CD4-positive, alpha-beta T cell treated with Interleukin-15 for 4 hours (primary cell): ENCODE results near the gene GLIS1.

Source experiments
- DNase-seq: peaks from one replicate; pipeline ENCODE4 v3.0.0-alpha.2; 2020; ENCODE audit warnings: low spot score

Gene GLIS1

GRCh38 chr1:53693773-53694717 is 44.9 kb downstream of the GLIS1 start:
- no peak for DNase-seq

GRCh38 chr1:53693339-53693738 is 45.6 kb downstream of the GLIS1 start:
- no peak for DNase-seq

- no peak for DNase-seq
Measured at GRCh38 chr1:53691326-53691725, 47.6 kb downstream of the GLIS1 start.

- DNase-seq = no peak
Measured at GRCh38 chr1:53690411-53690810, 48.6 kb downstream of the GLIS1 start.

GRCh38 chr1:53689736-53690326 is 49.1 kb downstream of the GLIS1 start:
- no peak for DNase-seq

- no peak for DNase-seq
Measured at GRCh38 chr1:53689223-53689622, 49.7 kb downstream of the GLIS1 start.

GRCh38 chr1:53688381-53689102 is 50.4 kb downstream of the GLIS1 start:
- DNase-seq = no peak

- no peak for DNase-seq
Measured at GRCh38 chr1:53687901-53688300, 51.1 kb downstream of the GLIS1 start.

GRCh38 chr1:53687426-53687825 is 51.5 kb downstream of the GLIS1 start:
- DNase-seq = no peak

GRCh38 chr1:53686965-53687267 is 52.0 kb downstream of the GLIS1 start:
- DNase-seq = no peak

- no peak for DNase-seq
Measured at GRCh38 chr1:53686091-53686964, 52.6 kb downstream of the GLIS1 start.

- DNase-seq = no peak
Measured at GRCh38 chr1:53685272-53686051, 53.5 kb downstream of the GLIS1 start.

- DNase-seq = no peak
Measured at GRCh38 chr1:53684741-53685140, 54.2 kb downstream of the GLIS1 start.

GRCh38 chr1:53683986-53684740 is 54.8 kb downstream of the GLIS1 start:
- no peak for DNase-seq

- no peak for DNase-seq
Measured at GRCh38 chr1:53682881-53683280, 56.1 kb downstream of the GLIS1 start.

- DNase-seq = peak; percentile 26
Measured at GRCh38 chr1:53681977-53682685, 56.8 kb downstream of the GLIS1 start.

GRCh38 chr1:53681351-53681976 is 57.5 kb downstream of the GLIS1 start:
- DNase-seq = no peak

GRCh38 chr1:53680868-53681267 is 58.1 kb downstream of the GLIS1 start:
- no peak for DNase-seq
